ENCODE results near the gene SCARB1. TPM values are rescaled to one million over a fixed set of nuclear protein-coding genes. Genes with fewer than 3 reads are reported as not detected.
A peak's percentile ranks its signal among the peaks of the same experiment; 100 is the strongest.

SCARB1 gene
- total RNA-seq, 2 experiments from 2014 or later, result 12.6 to 17.2 TPM

GRCh38 chr12:124865728-124866127 lies 2.1 kb upstream of the SCARB1 start:
- H3K4me1 Mint-ChIP-seq, result peaks cover 33% of the 10 kb centered on the region
- no peaks in the 10 kb centered on the region for H3K9me3 Mint-ChIP-seq (ENCODE audit: low read depth)
- peaks cover 14% of the 10 kb centered on the region for H3K27me3 Mint-ChIP-seq
- no peaks in the 10 kb centered on the region for H3K36me3 Mint-ChIP-seq
- H3K27ac Mint-ChIP-seq, result no peak overlapping the region
- CTCF ChIA-PET, result interaction anchor here (1.2 to 1.5 kb wide), 2 partner anchors 41 to 74 kb away, joined by 6 to 7 read pairs; no protein-coding TSS in a partner anchor
- H3K4me3 Mint-ChIP-seq, result no peak overlapping the region
- DNase-seq (no peak), ATAC-seq (no peak)

- no peaks in the 10 kb centered on the region for H3K36me3 Mint-ChIP-seq
- peak overlapping the region; percentile 58 for H3K4me3 Mint-ChIP-seq
- ATAC-seq, result no peak
- H3K27me3 Mint-ChIP-seq, result peaks cover 12% of the 10 kb centered on the region
- H3K9me3 Mint-ChIP-seq (ENCODE audit: low read depth), result no peaks in the 10 kb centered on the region
- H3K27ac Mint-ChIP-seq, result peak overlapping the region; percentile 89
- DNase-seq, result no peak
- H3K4me1 Mint-ChIP-seq, result peaks cover 33% of the 10 kb centered on the region
- CTCF ChIA-PET, result no interaction called here
Measured at GRCh38 chr12:124864326-124864752, 675 bp upstream of the SCARB1 start.

GRCh38 chr12:124862768-124863415 lies 772 bp downstream of the SCARB1 start:
- CTCF ChIA-PET, result interaction anchor here (1.2 kb wide), 1 partner anchor 88 kb away, joined by 3 read pairs; no protein-coding TSS in a partner anchor
- ATAC-seq (peak; percentile 9), DNase-seq (peak; percentile 51)
- Mint-ChIP-seq H3K4me3 (peak overlapping the region; percentile 70), H3K36me3 (no peaks in the 10 kb centered on the region), H3K27me3 (peaks cover 2% of the 10 kb centered on the region), H3K4me1 (peaks cover 27% of the 10 kb centered on the region), H3K27ac (peak overlapping the region; percentile 52), H3K9me3 (ENCODE audit: low read depth) (no peaks in the 10 kb centered on the region)

GRCh38 chr12:124861898-124862676 lies 1.6 kb downstream of the SCARB1 start:
- H3K4me3 Mint-ChIP-seq, result peak overlapping the region; percentile 70
- CTCF ChIA-PET, result interaction anchor here (1.2 kb wide), 1 partner anchor 88 kb away, joined by 3 read pairs; no protein-coding TSS in a partner anchor
- peak overlapping the region; percentile 52 for H3K27ac Mint-ChIP-seq
- no peaks in the 10 kb centered on the region for H3K36me3 Mint-ChIP-seq
- ATAC-seq, result no peak
- H3K4me1 Mint-ChIP-seq, result peaks cover 27% of the 10 kb centered on the region
- no peaks in the 10 kb centered on the region for H3K9me3 Mint-ChIP-seq (ENCODE audit: low read depth)
- peak; percentile 45 for DNase-seq
- peaks cover 2% of the 10 kb centered on the region for H3K27me3 Mint-ChIP-seq

- H3K4me1 Mint-ChIP-seq, result peaks cover 23% of the 10 kb centered on the region
- no peak overlapping the region for H3K27ac Mint-ChIP-seq
- DNase-seq (no peak), ATAC-seq (no peak)
- H3K27me3 Mint-ChIP-seq, result no peaks in the 10 kb centered on the region
- no peaks in the 10 kb centered on the region for H3K36me3 Mint-ChIP-seq
- H3K4me3 Mint-ChIP-seq, result no peak overlapping the region
- CTCF ChIA-PET, result no interaction called here
- no peaks in the 10 kb centered on the region for H3K9me3 Mint-ChIP-seq (ENCODE audit: low read depth)
Measured at GRCh38 chr12:124861492-124861891, 2.2 kb downstream of the SCARB1 start.

- Mint-ChIP-seq H3K36me3 (no peaks in the 10 kb centered on the region), H3K4me3 (no peak overlapping the region), H3K27me3 (no peaks in the 10 kb centered on the region), H3K9me3 (ENCODE audit: low read depth) (no peaks in the 10 kb centered on the region), H3K27ac (no peak overlapping the region), H3K4me1 (peaks cover 15% of the 10 kb centered on the region)
- no peak for ATAC-seq
- CTCF ChIA-PET, result interaction anchor here (1.6 kb wide), 1 partner anchor 7 kb away, joined by 4 read pairs; no protein-coding TSS in a partner anchor
- DNase-seq, result no peak
Measured at GRCh38 chr12:124857921-124858461, 5.7 kb downstream of the SCARB1 start.

GRCh38 chr12:124856842-124857178 lies 6.9 kb downstream of the SCARB1 start:
- no peak overlapping the region for H3K4me3 Mint-ChIP-seq
- ATAC-seq, result no peak
- peaks cover 11% of the 10 kb centered on the region for H3K4me1 Mint-ChIP-seq
- CTCF ChIA-PET, result no interaction called here
- no peak overlapping the region for H3K27ac Mint-ChIP-seq
- no peaks in the 10 kb centered on the region for H3K27me3 Mint-ChIP-seq
- no peaks in the 10 kb centered on the region for H3K36me3 Mint-ChIP-seq
- no peak for DNase-seq
- H3K9me3 Mint-ChIP-seq (ENCODE audit: low read depth), result no peaks in the 10 kb centered on the region

GRCh38 chr12:124856132-124856841 lies 7.4 kb downstream of the SCARB1 start:
- H3K27ac Mint-ChIP-seq, result no peak overlapping the region
- no peak for ATAC-seq
- no peak for DNase-seq

GRCh38 chr12:124855275-124855957 lies 8.2 kb downstream of the SCARB1 start:
- H3K27me3 Mint-ChIP-seq, result no peaks in the 10 kb centered on the region
- H3K27ac Mint-ChIP-seq, result no peak overlapping the region
- H3K4me3 Mint-ChIP-seq, result no peak overlapping the region
- peaks cover 8% of the 10 kb centered on the region for H3K4me1 Mint-ChIP-seq
- ATAC-seq (no peak), DNase-seq (no peak)
- H3K9me3 Mint-ChIP-seq (ENCODE audit: low read depth), result no peaks in the 10 kb centered on the region
- CTCF ChIA-PET, result interaction anchor here (1.6 kb wide), 1 partner anchor 51 kb away, joined by 4 read pairs; no protein-coding TSS in a partner anchor
- H3K36me3 Mint-ChIP-seq, result no peaks in the 10 kb centered on the region

More at GRCh38 chr12:124856132-124856841, 7.4 kb downstream of the SCARB1 start:
- peaks cover 8% of the 10 kb centered on the region for H3K4me1 Mint-ChIP-seq
- H3K36me3 Mint-ChIP-seq, result no peaks in the 10 kb centered on the region
- no peak overlapping the region for H3K4me3 Mint-ChIP-seq
- no peaks in the 10 kb centered on the region for H3K27me3 Mint-ChIP-seq
- no peaks in the 10 kb centered on the region for H3K9me3 Mint-ChIP-seq (ENCODE audit: low read depth)
- CTCF ChIA-PET, result interaction anchor here (1.6 kb wide), 1 partner anchor 51 kb away, joined by 4 read pairs; no protein-coding TSS in a partner anchor

GRCh38 chr12:124854637-124855184 lies 9.0 kb downstream of the SCARB1 start:
- H3K27me3 Mint-ChIP-seq, result no peaks in the 10 kb centered on the region
- DNase-seq, result no peak
- H3K4me1 Mint-ChIP-seq, result peaks cover 8% of the 10 kb centered on the region
- H3K36me3 Mint-ChIP-seq, result no peaks in the 10 kb centered on the region
- H3K4me3 Mint-ChIP-seq, result no peak overlapping the region
- no peaks in the 10 kb centered on the region for H3K9me3 Mint-ChIP-seq (ENCODE audit: low read depth)
- ATAC-seq, result no peak
- CTCF ChIA-PET, result interaction anchor here (1.6 kb wide), 1 partner anchor 52 kb away, joined by 4 read pairs; no protein-coding TSS in a partner anchor
- H3K27ac Mint-ChIP-seq, result no peak overlapping the region

- Mint-ChIP-seq H3K4me1 (peaks cover 8% of the 10 kb centered on the region), H3K4me3 (no peak overlapping the region), H3K9me3 (ENCODE audit: low read depth) (no peaks in the 10 kb centered on the region), H3K36me3 (no peaks in the 10 kb centered on the region), H3K27me3 (no peaks in the 10 kb centered on the region), H3K27ac (no peak overlapping the region)
- DNase-seq (no peak), ATAC-seq (no peak)
- CTCF ChIA-PET, result interaction anchor here (1.6 kb wide), 1 partner anchor 53 kb away, joined by 4 read pairs; no protein-coding TSS in a partner anchor
Measured at GRCh38 chr12:124853781-124854636, 9.7 kb downstream of the SCARB1 start.
